K562 (cell line): ENCODE measurements around the gene CDKN2AIP. TPM values are rescaled to one million over a fixed set of nuclear protein-coding genes. Genes with fewer than 3 reads are reported as not detected.
A peak's percentile ranks its signal among the peaks of the same experiment; 100 is the strongest.

Experiments used
- ATF6 ChIP-seq: sonication (generic); formaldehyde crosslinking; IDR thresholded peaks from 2 replicates; pipeline ENCODE4 v1.4.0; 2020; ENCODE audit warnings: mild to moderate bottlenecking, missing genetic modification reagents
- KDM5B ChIP-seq: fragments of 200-600 bp; sonication (generic); IDR thresholded peaks from 2 replicates; pipeline ENCODE4 v1.6.1; 2012; ENCODE audit warnings: low read depth, mild to moderate bottlenecking, moderate library complexity, low read length, control low read depth, inconsistent platforms; ENCODE audit not compliant: insufficient replicate concordance
- POLR3A ChIP-seq: IDR thresholded peaks from 2 replicates; pipeline ENCODE4 v1.6.1; 2011; ENCODE audit warnings: borderline replicate concordance, mild to moderate bottlenecking, moderate library complexity; ENCODE audit not compliant: insufficient read length, insufficient read depth; ENCODE audit errors: extremely low read depth
- SIN3A ChIP-seq, 2 experiments: fragments of 150-350 bp in 1 of 2; IDR thresholded peaks; 2 replicates each; pipeline ENCODE4 v1.6.1; 2011 to 2016; ENCODE audit warnings: borderline replicate concordance in 2 of 2, low read depth in 2 of 2, low read length in 2 of 2, mild to moderate bottlenecking in 2 of 2, moderate library complexity in 2 of 2; ENCODE audit not compliant: control insufficient read depth in 1 of 2
- TSHZ1 ChIP-seq: fragments of 250-450 bp; sonication (Bioruptor Pico); IDR thresholded peaks from 2 replicates; pipeline ENCODE4 v1.4.0; 2020; ENCODE audit warnings: mild to moderate bottlenecking, moderate library complexity
- ZBTB43 ChIP-seq: sonication (generic); formaldehyde crosslinking; IDR thresholded peaks from 2 replicates; pipeline ENCODE4 v1.8.0; 2023; ENCODE audit warnings: mild to moderate bottlenecking, missing genetic modification reagents
- ZNF282 ChIP-seq: sonication (generic); formaldehyde crosslinking; IDR thresholded peaks from 2 replicates; pipeline ENCODE4 v1.8.1; 2023; ENCODE audit warnings: missing genetic modification reagents
- ZNF407 ChIP-seq: fragments of 450-650 bp; IDR thresholded peaks from 2 replicates; pipeline ENCODE4 v1.6.1; 2016; ENCODE audit warnings: low read depth
- ZNF764 ChIP-seq: fragments of 250-450 bp; sonication (Bioruptor Pico); IDR thresholded peaks from 2 replicates; pipeline ENCODE4 v1.4.0; 2020; ENCODE audit warnings: low read depth, mild to moderate bottlenecking, moderate library complexity
- polyA plus RNA-seq, 8 experiments: library from polyadenylated mRNA; depleted of rRNA in 4 of 8; stranded (reverse) in 5 of 8; unstranded in 3 of 8; fragments of >200 nt; fragmentation: Nextera tagmentation in 2 of 8; fragmentation: Illumina TruSeq in 1 of 8; extraction: Ambion mirVana in 2 of 8; extraction: Trizol in 1 of 8; gene quantifications; 2 replicates each; pipeline versions ENCODE4 v1.2.1 to v1.2.3, GENCODE V29; 2011 to 2014; ENCODE audit warnings: inconsistent platforms in 1 of 8, missing spikeins in 1 of 8
- total RNA-seq, 7 experiments: library from RNA; depleted of rRNA in 6 of 7; stranded (reverse); fragments of >200 nt in 6 of 7; fragmentation: Illumina TruSeq in 2 of 7; extraction: Trizol in 2 of 7; gene quantifications; 2 replicates each; pipeline versions ENCODE4 v1.2.1 to v1.2.3, GENCODE V29; 2011 to 2021; ENCODE audit warnings: low replicate concordance in 1 of 7

The CDKN2AIP gene
- total and polyA plus RNA-seq, 9 of the 15 experiments (the other 6 are each of a cell fraction or from before 2014, with no cell fraction given) = 5.9 to 22.0 (median 19.7) TPM

GRCh38 chr4:183444214-183445096 lies at the start of gene CDKN2AIP (continued):
- TF ChIP-seq ZNF407 (no peak), ATF6 (CRISPR knock-in tag) (peak; percentile 67; the same call in 1 of the 2 replicates), POLR3A (no peak), SIN3A (IDR thresholded peaks at IDR 0.05; ENCODE audit: borderline replicate concordance in 2 of 2, control insufficient read depth in 1 of 2, low read depth in 2 of 2, low read length in 2 of 2) (peak; percentile 68 to 76; a peak in 3 of 4 replicates), ZNF764 (no peak), TSHZ1 (CRISPR knock-in tag) (no peak), ZNF282 (CRISPR knock-in tag) (no peak), KDM5B (peak; percentile 93), ZBTB43 (CRISPR knock-in tag) (no peak)
